ENCODE data around the gene ROBO1.
"Not testable (repeated sequence)": the region's sequence is repeated elsewhere in the genome, so short reads cannot be mapped to it uniquely, and the experiment has no call there.

The ROBO1 gene

DNA sequence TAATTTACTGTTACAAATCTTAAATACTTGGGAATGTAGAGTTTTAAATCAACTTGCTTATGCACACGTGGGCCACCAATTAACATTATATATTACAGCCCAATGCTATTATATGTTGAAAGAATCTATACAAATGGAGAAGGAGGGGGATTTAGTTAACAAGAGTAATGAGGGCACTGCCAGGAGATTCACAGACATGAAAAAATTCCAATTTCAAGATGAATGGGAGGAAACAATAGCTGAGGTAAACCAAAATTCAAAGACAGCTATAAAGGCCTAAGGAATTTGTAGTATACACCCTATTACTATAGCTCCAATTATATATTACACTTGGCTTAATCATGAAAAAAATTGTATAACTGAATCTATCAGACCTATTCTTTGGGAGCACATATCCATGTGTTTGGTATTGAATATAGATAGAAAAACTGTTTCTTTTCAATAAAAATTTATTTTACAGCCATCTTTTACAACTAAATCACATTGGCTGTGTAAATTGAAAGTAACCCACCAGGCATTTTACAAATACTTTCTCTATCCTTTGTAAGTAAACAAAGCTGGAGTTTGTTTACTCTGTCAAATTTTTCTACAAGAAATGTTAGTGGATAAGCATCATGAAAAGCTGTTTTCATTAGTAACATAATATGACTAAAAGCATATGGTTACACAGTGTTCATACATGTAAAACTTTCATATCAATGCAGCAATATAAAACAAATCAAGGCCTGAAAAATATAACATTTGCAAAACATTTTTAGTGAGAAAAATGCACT is 1045.8 kb downstream of the ROBO1 start:
- DNase-seq, result no peak

- DNase-seq, result no peak
Observed at GRCh38 chr3:78718707-78719106, 1049.1 kb downstream of the ROBO1 start.

DNA sequence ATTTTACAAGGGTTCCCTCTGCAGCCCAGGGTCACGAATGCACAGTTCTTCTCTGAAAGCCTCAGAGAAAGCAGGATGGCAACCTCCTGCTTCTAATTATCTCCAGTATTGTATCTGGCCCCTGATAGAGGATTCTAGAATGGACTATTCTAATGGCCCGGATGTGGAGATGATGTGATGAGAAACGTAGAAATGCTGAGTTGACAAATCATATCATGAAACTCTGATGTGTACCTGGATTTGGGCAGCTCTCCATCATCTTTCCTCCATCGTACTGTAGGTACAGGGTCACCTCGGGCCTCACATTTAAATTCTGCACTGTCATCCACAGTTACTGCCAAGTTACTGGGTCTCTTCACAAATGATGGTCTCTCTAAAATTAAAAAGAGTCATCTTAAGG is 1050.8 kb downstream of the ROBO1 start:
- DNase-seq, result no peak

GRCh38 chr3:78712941-78713340 is 1054.9 kb downstream of the ROBO1 start:
- DNase-seq, result no peak

GRCh38 chr3:78712270-78712669 is 1055.5 kb downstream of the ROBO1 start:
- DNase-seq, result no peak

DNA sequence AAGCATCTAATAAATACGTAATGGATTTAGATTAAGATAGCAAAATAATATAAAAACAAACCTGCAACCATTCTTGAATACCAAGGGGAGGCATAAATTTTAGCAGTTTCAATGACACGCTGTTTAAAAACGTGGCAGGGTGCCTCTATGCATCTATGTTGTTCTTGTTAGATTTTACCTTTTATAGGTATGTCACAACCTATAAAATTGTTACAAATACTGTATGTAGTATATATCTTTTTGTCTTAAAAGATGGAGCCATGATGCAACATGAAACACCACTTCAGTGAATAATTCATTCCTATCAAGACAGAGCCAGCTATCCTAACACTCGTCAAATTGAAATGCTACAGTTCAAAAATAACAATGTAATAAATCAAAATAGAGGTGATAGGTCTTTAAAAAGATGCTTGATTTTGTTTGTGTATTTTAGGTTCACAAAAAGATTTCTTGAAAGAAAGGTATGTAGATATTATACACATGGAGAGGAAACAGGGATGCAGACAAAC is 1059.2 kb downstream of the ROBO1 start:
- no peak for DNase-seq

- DNase-seq, result no peak
Observed at GRCh38 chr3:78707609-78708008, 1060.2 kb downstream of the ROBO1 start.

- no peak for DNase-seq
Observed at GRCh38 chr3:78706906-78707523, 1060.8 kb downstream of the ROBO1 start.

GRCh38 chr3:78703944-78704343 is 1063.9 kb downstream of the ROBO1 start:
- no peak for DNase-seq

DNA sequence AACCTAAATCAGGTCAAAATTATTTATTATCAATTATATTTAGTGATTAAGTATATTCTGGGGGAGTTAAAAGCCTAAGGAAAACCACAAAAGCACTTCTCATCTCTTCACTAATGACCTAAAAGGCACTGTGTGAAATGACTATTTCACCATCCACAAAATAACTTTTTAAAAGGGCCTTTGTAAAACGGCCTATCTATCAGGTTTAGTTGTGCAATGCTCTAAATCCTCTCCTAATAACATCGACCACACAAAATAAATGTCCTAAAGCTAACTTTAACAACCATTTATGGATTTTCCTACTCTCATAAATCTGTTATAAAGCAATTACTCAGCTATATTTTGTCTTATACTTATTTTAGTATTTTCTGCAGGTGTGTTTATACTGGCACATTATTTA is 1066.3 kb downstream of the ROBO1 start:
- no peak for DNase-seq

- DNase-seq, result no peak
Observed at GRCh38 chr3:78698431-78698830, 1069.4 kb downstream of the ROBO1 start.

GRCh38 chr3:78697426-78697825 is 1070.4 kb downstream of the ROBO1 start:
- no peak for DNase-seq

DNA sequence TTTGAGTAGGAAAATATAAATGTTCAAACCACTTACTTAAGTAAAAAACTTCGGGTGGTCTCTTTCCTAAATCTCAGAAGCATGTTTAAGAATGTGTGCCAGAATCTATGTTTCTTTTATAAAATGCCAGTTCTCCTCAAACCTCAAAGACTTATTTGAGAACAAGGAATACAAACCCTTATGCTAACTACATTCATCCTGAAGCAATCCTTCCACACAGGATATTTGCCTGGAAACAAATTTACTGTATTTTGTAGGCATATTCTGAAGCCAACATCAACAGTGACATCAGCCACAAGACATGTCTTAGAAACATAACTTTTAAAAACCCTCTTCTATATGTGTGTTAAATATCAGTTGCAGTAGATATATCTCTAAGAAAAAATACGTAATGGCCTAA is 1077.0 kb downstream of the ROBO1 start:
- no peak for DNase-seq

GRCh38 chr3:78689378-78689777 is 1078.4 kb downstream of the ROBO1 start:
- no peak for DNase-seq

DNA sequence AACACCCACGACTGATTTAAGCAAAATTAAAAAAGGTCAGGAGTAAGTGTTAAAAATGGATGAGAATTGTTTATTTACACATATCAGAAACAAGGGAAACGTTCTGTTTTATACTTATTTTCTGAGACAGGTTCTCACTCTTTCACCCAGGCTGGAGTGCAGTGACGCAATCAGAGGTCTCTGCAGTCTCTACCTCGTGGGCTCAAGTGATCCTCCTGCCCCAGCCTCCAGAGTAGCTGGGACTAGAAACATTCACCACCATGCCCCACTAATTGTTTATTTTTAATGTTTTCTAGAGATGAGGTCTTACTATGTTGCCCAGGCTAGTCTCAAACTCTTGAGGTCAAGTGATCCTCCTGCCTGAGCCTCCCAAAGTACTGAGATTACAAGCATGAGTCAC is 1080.3 kb downstream of the ROBO1 start:
- DNase-seq, result no peak

DNA sequence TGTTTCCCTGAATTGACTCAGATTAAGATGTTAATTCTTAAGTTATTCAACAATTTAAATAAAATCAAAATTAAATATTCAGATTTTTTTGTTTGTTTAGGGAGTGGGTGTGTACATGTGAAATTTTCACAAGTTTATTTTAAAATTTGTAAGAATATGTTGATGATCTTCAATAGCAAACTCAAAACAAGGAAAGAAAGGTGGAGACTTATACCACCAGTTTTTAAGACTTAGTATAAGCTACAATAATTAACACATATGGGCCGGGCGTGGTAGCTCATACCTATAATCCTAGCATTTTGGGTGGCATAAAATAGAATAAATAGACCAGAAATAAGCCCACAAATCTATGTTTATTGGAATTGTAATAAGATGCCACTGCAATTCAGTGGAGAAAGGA is 1084.5 kb downstream of the ROBO1 start:
- no peak for DNase-seq

- not testable (repeated sequence) for DNase-seq
Observed at GRCh38 chr3:78675119-78675805, 1092.5 kb downstream of the ROBO1 start.

- DNase-seq, result no peak
Observed at GRCh38 chr3:78670746-78671145, 1097.1 kb downstream of the ROBO1 start.

- no peak for DNase-seq
Observed at GRCh38 chr3:78670094-78670493, 1097.7 kb downstream of the ROBO1 start.

- no peak for DNase-seq
Observed at GRCh38 chr3:78668302-78668701, 1099.5 kb downstream of the ROBO1 start.

GRCh38 chr3:78666470-78666800 is 1101.4 kb downstream of the ROBO1 start:
- DNase-seq, result no peak

GRCh38 chr3:78665776-78666469 is 1101.9 kb downstream of the ROBO1 start:
- DNase-seq, result no peak

DNA sequence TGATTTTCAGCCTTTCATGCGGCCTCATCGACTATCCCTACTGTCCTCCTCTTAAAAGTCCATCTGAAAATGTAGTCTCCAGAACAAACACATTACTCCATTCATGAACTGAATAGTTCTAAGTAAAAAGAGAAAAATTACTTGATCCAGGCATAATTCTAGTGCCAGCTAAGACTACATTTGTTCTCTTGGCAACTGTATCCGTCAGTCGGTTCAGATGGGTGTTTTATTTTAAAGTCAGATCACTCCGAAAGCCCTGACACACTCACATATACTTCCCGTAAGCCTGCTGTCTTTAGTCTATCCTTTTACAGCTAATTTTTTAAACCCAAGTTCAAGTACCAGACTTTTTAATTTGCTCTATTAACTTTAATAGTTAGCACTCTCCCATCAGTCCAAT is 1102.7 kb downstream of the ROBO1 start:
- DNase-seq, result no peak

Measured in stimulated activated CD4-positive, alpha-beta T cell treated with anti-CD3 and anti-CD28 coated beads, Interleukin-2, amount 100 ng/mL, for 48 hours (primary cell).